NB4 (cell line): ENCODE measurements around the gene MARK1.

ENCODE experiments used
- DNase-seq: peaks from one replicate; pipeline ENCODE4 v3.0.0; 2010; ENCODE audit warnings: low read depth
- H3K4me3 ChIP-seq: one replicate; pipeline ENCODE4 v1.5.1; 2011; ENCODE audit warnings: mild to moderate bottlenecking, low read depth, low read length, moderate library complexity
- CTCF ChIP-seq: IDR thresholded peaks from one replicate; pipeline ENCODE4 v1.5.1; 2012; ENCODE audit warnings: low read depth, low read length
- MYC ChIP-seq: IDR thresholded peaks from 2 replicates; pipeline ENCODE4 v1.6.1; 2011; ENCODE audit warnings: low read depth, low read length
- POLR2A ChIP-seq: IDR thresholded peaks from 2 replicates; pipeline ENCODE4 v1.6.1; 2011; ENCODE audit warnings: mild to moderate bottlenecking; ENCODE audit not compliant: insufficient read length; ENCODE audit errors: extremely low read depth
- TF ChIP-seq, protein P1 (sequence below): IDR thresholded peaks from 2 replicates; pipeline ENCODE4 v1.6.1; 2011; ENCODE audit warnings: low read depth, low read length

The MARK1 gene

GRCh38 chr1:220573836-220574235 lies 45.9 kb downstream of the MARK1 start:
- DNase-seq = no peak
- H3K4me3 ChIP-seq = no peak overlapping the region

DNA sequence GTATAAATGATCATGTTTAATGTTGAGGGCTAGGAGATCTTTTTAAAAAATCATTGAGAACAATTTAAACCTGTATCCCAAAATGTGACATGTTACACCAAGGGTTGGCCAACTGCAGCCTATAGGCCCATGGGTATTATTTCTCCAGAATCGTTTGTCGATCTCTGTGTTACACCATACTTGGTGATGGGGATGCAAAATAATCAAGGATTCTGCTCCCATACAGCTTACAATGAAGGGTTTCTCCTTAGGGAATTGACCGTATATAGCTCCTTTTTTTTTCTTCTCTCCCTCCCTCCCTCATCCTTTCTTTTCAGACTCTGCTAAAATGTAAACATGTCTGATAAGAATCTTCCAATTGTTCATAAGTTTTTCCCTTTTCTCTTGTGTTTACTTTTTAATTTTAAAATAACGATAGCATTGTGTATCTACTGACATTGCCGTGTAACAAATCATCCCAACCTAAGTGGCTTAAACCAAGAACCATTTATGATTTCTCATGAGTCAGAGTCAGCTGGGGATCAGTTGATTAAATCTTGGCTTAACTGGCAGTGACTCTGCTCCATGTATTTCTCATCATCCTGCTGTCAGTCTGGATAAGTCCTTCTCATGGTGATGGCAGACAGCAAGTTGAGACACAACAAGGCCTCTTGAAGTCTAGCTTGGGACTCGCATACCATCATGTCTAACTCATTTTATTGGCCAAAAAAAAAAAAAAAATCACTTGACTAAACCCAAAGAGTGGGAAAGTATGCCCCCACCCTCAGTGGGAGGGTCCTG lies 48.0 kb downstream of the MARK1 start:
- no peak overlapping the region for H3K4me3 ChIP-seq
- no peak for DNase-seq
- TF ChIP-seq MYC (no peak), CTCF (no peak), POLR2A (no peak)
- TF ChIP-seq, protein P1, sequence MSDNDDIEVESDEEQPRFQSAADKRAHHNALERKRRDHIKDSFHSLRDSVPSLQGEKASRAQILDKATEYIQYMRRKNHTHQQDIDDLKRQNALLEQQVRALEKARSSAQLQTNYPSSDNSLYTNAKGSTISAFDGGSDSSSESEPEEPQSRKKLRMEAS = no peak

More at GRCh38 chr1:220573836-220574235, 45.9 kb downstream of the MARK1 start:
- TF ChIP-seq MYC = no peak
- TF ChIP-seq CTCF = no peak
- TF ChIP-seq, protein P1 = no peak
- TF ChIP-seq POLR2A = no peak

DNA sequence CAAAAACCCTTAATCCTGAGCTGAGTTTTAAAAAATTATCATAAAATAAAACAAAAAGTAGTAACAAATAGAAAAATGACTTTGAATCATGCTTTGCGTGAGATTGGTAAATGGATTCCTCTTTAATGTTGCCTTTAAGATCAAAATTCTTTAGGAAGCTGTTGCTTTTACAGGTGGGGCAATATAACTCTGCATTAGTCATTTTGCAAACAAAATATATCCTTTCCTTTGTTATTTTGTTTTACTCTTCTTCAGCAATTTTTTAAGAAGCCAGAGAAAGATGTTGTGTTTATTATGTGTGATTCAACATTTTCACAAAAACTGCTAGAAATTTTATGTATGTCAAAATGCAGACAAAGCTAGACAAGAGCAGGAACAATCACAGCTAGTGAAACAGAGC lies 50.0 kb downstream of the MARK1 start:
- DNase-seq = no peak
- H3K4me3 ChIP-seq = no peak overlapping the region
- TF ChIP-seq, protein P1 = no peak
- TF ChIP-seq POLR2A = no peak
- no peak for TF ChIP-seq CTCF
- no peak for TF ChIP-seq MYC

- no peak overlapping the region for H3K4me3 ChIP-seq
- TF ChIP-seq POLR2A (no peak), MYC (no peak), CTCF (no peak)
- TF ChIP-seq, protein P1 = no peak
- DNase-seq = no peak
Measured at GRCh38 chr1:220579317-220579716, 51.4 kb downstream of the MARK1 start.

DNA sequence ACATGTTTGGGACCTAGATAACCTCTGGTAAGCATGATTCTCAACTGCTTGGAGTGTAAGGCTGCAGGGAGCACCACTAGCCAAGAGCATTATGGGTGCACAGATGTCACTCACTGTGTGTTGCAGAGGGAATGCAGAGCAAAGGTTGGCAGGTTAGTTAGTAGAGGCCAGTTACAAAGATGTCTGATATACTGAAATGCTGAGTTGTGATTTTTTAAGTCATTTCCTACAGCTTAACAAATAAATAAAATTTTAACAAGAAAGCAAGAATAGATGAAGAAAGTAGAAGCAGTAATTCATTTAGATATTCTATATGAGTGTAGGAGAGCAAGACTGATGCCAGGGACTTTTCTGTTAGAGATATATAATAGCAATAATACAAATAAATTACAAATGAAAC lies 64.8 kb downstream of the MARK1 start:
- no peak for TF ChIP-seq MYC
- no peak for TF ChIP-seq CTCF
- no peak for TF ChIP-seq POLR2A
- TF ChIP-seq, protein P1 = no peak
- H3K4me3 ChIP-seq = no peak overlapping the region
- DNase-seq = no peak
